Mesenchymal stem cell (in vitro differentiated cells and primary cell): ENCODE measurements around the gene CAMTA1.
A peak's percentile ranks its signal among the peaks of the same experiment; 100 is the strongest.

Experiments
- DNase-seq: peaks from one replicate; pipeline ENCODE4 v3.0.0-alpha.2; 2013
- H2AFZ ChIP-seq: one replicate; pipeline ENCODE4 v1.6.1; 2013; ENCODE audit warnings: low read depth, mild to moderate bottlenecking, control low read depth, inconsistent platforms, low read length, moderate library complexity
- H2AK5ac ChIP-seq: 2 replicates; pipeline ENCODE4 v1.6.1; 2013; ENCODE audit warnings: low read length, moderate library complexity, mild to moderate bottlenecking, inconsistent platforms; ENCODE audit not compliant: severe bottlenecking
- H2BK120ac ChIP-seq: one replicate; pipeline ENCODE4 v1.6.1; 2013; ENCODE audit warnings: low read depth, mild to moderate bottlenecking, inconsistent platforms, low read length, moderate library complexity
- H2BK12ac ChIP-seq, 2 experiments: one replicate each; pipeline ENCODE4 v1.6.1; 2013; ENCODE audit warnings: inconsistent platforms in 2 of 2, low read length in 2 of 2, mild to moderate bottlenecking in 2 of 2, moderate library complexity in 2 of 2, control low read depth in 1 of 2
- H2BK15ac ChIP-seq: one replicate; pipeline ENCODE4 v1.6.1; 2013; ENCODE audit warnings: mild to moderate bottlenecking, low read depth, inconsistent platforms; ENCODE audit not compliant: poor library complexity, severe bottlenecking
- H2BK5ac ChIP-seq: 2 replicates; pipeline ENCODE4 v1.6.1; 2013; ENCODE audit warnings: low read depth, mild to moderate bottlenecking, low read length, control low read depth, inconsistent platforms; ENCODE audit not compliant: poor library complexity, severe bottlenecking
- H3K14ac ChIP-seq, 2 experiments: one replicate each; pipeline ENCODE4 v1.6.1; 2013; ENCODE audit warnings: inconsistent platforms in 2 of 2, low read length in 2 of 2, control low read depth in 1 of 2, mild to moderate bottlenecking in 1 of 2, moderate library complexity in 1 of 2
- H3K18ac ChIP-seq, 2 experiments: one replicate each; pipeline ENCODE4 v1.6.1; 2013; ENCODE audit warnings: inconsistent platforms in 2 of 2, low read length in 2 of 2, control low read depth in 1 of 2, low read depth in 1 of 2, mild to moderate bottlenecking in 1 of 2
- H3K23ac ChIP-seq, 2 experiments: one replicate each; pipeline ENCODE4 v1.6.1; 2013; ENCODE audit warnings: inconsistent platforms in 2 of 2, low read length in 2 of 2, mild to moderate bottlenecking in 2 of 2, moderate library complexity in 2 of 2, control low read depth in 1 of 2
- H3K27ac ChIP-seq: 2 replicates; pipeline ENCODE4 v1.5.1; 2013; ENCODE audit warnings: mild to moderate bottlenecking, moderate library complexity, low read length, control low read depth, inconsistent platforms; ENCODE audit not compliant: poor library complexity, severe bottlenecking
- H3K27me3 ChIP-seq, 2 experiments: 2 replicates each; pipeline versions ENCODE4 v1.6.1 to v1.7.0; 2013; ENCODE audit warnings: low read length in 2 of 2, mild to moderate bottlenecking in 2 of 2, moderate library complexity in 2 of 2, control low read depth in 1 of 2, inconsistent platforms in 1 of 2; ENCODE audit not compliant: control insufficient read depth in 1 of 2, insufficient read depth in 1 of 2
- H3K36me3 ChIP-seq, 2 experiments: 2 replicates each; pipeline versions ENCODE4 v1.6.1 to v1.7.0; 2013; ENCODE audit warnings: low read length in 2 of 2, control low read depth in 1 of 2, inconsistent platforms in 1 of 2, low read depth in 1 of 2, mild to moderate bottlenecking in 1 of 2; ENCODE audit not compliant: insufficient read depth in 2 of 2, control insufficient read depth in 1 of 2
- H3K4ac ChIP-seq, 2 experiments: one replicate each; pipeline ENCODE4 v1.6.1; 2013; ENCODE audit warnings: inconsistent platforms in 2 of 2, low read length in 2 of 2, mild to moderate bottlenecking in 2 of 2, moderate library complexity in 2 of 2, control low read depth in 1 of 2, low read depth in 1 of 2
- H3K4me1 ChIP-seq: 2 replicates; pipeline ENCODE4 v1.6.1; 2013; ENCODE audit warnings: low read depth, low read length, control low read depth; ENCODE audit not compliant: control insufficient read depth, insufficient read depth
- H3K4me2 ChIP-seq: 2 replicates; pipeline ENCODE4 v1.6.1; 2013; ENCODE audit warnings: low read length, mild to moderate bottlenecking, inconsistent platforms; ENCODE audit not compliant: poor library complexity, severe bottlenecking
- H3K4me3 ChIP-seq, 2 experiments: 2 replicates each; pipeline versions ENCODE4 v1.5.1 to v1.7.0; 2013; ENCODE audit warnings: low read length in 2 of 2, mild to moderate bottlenecking in 2 of 2, control low read depth in 1 of 2, low read depth in 1 of 2; ENCODE audit not compliant: insufficient read depth in 1 of 2
- H3K79me1 ChIP-seq: replicated peaks from 2 replicates; pipeline ENCODE4 v1.6.1; 2013; ENCODE audit warnings: mild to moderate bottlenecking, control low read depth, low read length, inconsistent platforms; ENCODE audit not compliant: poor library complexity, severe bottlenecking
- H3K9ac ChIP-seq: 2 replicates; pipeline ENCODE4 v1.7.0; 2013; ENCODE audit warnings: mild to moderate bottlenecking, low read length, moderate library complexity
- H3K9me3 ChIP-seq: 2 replicates; pipeline ENCODE4 v1.7.0; 2013; ENCODE audit warnings: mild to moderate bottlenecking, low read length; ENCODE audit not compliant: control insufficient read depth
- H4K8ac ChIP-seq: one replicate; pipeline ENCODE4 v1.6.1; 2013; ENCODE audit warnings: inconsistent platforms, mild to moderate bottlenecking, low read length, moderate library complexity
- H4K91ac ChIP-seq: one replicate; pipeline ENCODE4 v1.6.1; 2013; ENCODE audit warnings: mild to moderate bottlenecking, low read length, inconsistent platforms
- WGBS: methylation state at CpG from one replicate; pipeline ENCODE4 v1.1.7; 2013; ENCODE audit warnings: mixed read lengths; 5-methylcytosine and 5-hydroxymethylcytosine counted together

Gene CAMTA1

DNA sequence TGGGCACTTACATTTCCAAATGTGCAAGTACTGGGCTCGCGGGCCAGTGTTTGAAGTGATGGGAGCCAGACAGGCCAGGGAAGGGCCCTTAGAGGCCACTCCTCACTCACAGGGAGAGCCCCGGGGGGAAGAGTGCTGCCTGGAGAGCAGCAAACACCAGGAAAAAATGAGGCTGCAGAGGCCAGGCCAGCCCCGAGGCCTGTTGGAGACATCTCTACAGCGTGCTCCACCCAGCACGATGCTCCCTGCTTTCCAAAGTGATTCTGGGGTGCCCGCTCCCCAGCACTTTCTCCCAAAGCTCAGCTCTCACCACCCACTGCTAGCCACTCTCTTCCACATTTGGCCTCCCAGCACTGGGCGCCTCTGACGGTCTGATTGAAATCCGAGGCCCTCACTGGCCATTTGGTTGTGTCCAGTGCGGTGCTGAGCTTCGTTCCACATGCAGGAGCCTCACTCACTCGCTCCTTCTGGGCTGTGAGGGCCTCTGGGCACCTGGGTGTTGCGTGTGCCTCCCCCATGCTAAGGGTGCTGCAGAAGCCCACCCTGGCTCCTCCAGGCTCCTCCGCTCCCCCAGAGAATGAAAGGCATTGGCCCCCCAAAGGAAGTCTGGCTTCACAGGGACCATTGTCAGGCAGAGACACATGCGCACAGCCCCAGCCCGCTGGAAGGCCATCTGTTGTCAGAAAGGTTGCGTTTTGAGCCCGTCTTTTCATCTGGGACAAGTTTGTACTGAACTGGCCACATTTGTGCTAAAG lies 600.4 kb downstream of the CAMTA1 start:
- no peak overlapping the region for H2BK5ac ChIP-seq
- H3K9ac ChIP-seq: no peak overlapping the region
- H3K36me3 ChIP-seq: no peaks in the 10 kb centered on the region
- no peak overlapping the region for H3K27ac ChIP-seq
- no peak overlapping the region for H2BK12ac ChIP-seq
- H2BK120ac ChIP-seq: no peak overlapping the region
- no peak overlapping the region for H3K4ac ChIP-seq
- no peak overlapping the region for H3K14ac ChIP-seq
- H3K23ac ChIP-seq: no peak overlapping the region
- H3K27me3 ChIP-seq: peaks cover 0 to 12% of the 10 kb centered on the region in 2 experiments
- no peak overlapping the region for H3K4me2 ChIP-seq
- H3K79me1 ChIP-seq: no peaks in the 10 kb centered on the region
- H2AK5ac ChIP-seq: no peak overlapping the region
- H3K4me1 ChIP-seq: peaks cover 24% of the 10 kb centered on the region
- H3K4me3 ChIP-seq: no peak overlapping the region
- no peak overlapping the region for H2AFZ ChIP-seq
- no peak for DNase-seq
- H2BK15ac ChIP-seq: no peak overlapping the region
- 86% methylated on average over 19 of the region's 19 CpGs for WGBS
- peak overlapping the region; percentile 37 for H4K91ac ChIP-seq
- no peak overlapping the region for H3K18ac ChIP-seq
- H4K8ac ChIP-seq: no peak overlapping the region
- no peaks in the 10 kb centered on the region for H3K9me3 ChIP-seq

DNA sequence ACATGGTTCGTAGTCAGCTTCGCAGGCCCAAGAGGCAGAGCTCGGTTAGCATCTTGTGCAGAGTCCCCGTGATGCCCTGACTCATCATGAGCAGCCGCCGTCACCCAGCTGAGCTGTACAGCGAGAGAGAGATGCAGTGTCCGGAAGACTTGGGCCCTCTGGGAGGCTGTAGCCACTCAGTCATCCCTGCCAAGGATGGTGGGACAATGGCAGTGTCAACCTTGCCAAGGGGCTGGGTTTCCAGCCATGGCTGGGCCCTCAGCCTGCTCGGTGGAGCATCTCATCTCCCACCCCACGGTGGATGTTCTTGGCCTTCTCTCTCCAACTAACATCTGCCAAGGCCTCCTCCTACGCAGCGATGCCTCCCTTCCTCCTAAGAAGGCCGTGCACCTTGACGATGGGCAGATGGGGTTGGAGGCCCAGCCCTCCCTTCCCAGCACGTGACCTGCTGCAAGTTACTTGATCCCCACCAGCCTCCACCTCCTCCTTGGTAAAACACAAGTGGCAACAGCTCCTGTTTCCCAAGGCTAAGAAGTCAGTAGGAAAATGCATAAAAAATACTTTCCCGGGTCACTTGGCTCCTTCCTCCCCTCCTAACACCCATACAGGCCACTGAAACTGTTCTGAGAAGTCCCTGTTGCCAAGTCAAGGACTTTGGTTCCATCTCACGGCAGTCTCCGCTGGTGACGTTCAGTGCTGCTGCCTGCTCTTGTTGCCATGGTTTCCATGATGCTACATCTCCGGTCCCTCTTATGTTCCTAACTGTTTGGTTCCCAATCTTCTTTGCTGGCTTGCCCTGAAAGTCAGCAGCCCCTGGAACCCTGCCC lies 601.2 kb downstream of the CAMTA1 start:
- no peak overlapping the region for H2BK120ac ChIP-seq
- no peak overlapping the region for H3K4me2 ChIP-seq
- no peak overlapping the region for H3K9ac ChIP-seq
- no peaks in the 10 kb centered on the region for H3K9me3 ChIP-seq
- H2AK5ac ChIP-seq: no peak overlapping the region
- H3K4me1 ChIP-seq: peaks cover 24% of the 10 kb centered on the region
- peaks cover 0 to 12% of the 10 kb centered on the region in 2 experiments for H3K27me3 ChIP-seq
- no peak overlapping the region for H3K4ac ChIP-seq
- no peak overlapping the region for H4K91ac ChIP-seq
- H4K8ac ChIP-seq: no peak overlapping the region
- no peak overlapping the region for H2BK15ac ChIP-seq
- H3K36me3 ChIP-seq: no peaks in the 10 kb centered on the region
- no peak overlapping the region for H3K23ac ChIP-seq
- no peak overlapping the region for H2BK5ac ChIP-seq
- 90% methylated on average over 20 of the region's 20 CpGs for WGBS
- H3K18ac ChIP-seq: no peak overlapping the region
- H3K27ac ChIP-seq: no peak overlapping the region
- no peak for DNase-seq
- H2AFZ ChIP-seq: no peak overlapping the region
- H3K4me3 ChIP-seq: no peak overlapping the region
- H2BK12ac ChIP-seq: no peak overlapping the region
- no peaks in the 10 kb centered on the region for H3K79me1 ChIP-seq
- H3K14ac ChIP-seq: no peak overlapping the region

DNA sequence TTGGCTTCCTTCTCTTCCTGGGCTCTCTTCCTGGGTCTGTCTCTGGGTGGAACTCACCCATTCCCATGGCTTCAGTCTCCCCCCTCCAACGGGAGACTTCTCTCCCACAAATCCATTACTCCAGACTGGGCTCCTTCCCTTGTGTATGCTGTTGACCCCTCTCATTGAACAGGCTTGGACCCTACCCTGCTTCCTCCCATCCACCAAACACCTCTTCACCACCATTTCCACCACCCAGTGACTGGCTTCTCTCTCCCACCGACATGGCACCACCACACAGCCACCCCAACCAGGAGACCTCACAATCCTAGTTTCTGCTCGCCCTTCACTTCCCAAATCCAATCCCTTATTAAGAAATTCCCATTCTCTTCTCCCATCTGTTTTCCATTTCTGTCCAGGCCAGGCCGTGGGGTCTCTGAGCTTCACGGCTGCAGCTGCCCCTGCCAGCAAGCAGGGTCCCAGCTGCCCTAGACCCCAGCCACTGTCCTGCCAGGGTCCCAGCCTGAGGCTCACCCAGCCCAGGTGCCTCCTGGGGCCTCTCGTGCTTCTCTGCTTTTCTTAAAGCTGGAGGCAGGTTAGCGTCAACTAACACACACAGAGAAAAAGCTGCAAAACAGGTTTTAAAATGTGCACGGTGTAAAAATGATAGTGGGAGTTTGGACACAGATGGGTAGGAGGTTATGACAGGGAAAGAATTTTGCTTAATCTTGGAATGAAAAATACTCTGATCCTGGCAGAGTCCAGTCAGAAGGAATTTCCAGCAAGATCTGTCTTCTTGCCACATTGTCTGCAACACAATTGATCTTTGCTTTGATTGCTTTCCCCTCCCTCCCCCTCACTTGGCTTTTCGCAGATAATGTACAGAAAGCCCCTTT lies 602.0 kb downstream of the CAMTA1 start:
- no peak for DNase-seq
- H3K4me2 ChIP-seq: no peak overlapping the region
- H2BK120ac ChIP-seq: no peak overlapping the region
- H3K4me1 ChIP-seq: peaks cover 24% of the 10 kb centered on the region
- H3K79me1 ChIP-seq: no peaks in the 10 kb centered on the region
- no peak overlapping the region for H3K4me3 ChIP-seq
- H3K27ac ChIP-seq: no peak overlapping the region
- no peaks in the 10 kb centered on the region for H3K9me3 ChIP-seq
- H2AFZ ChIP-seq: no peak overlapping the region
- no peak overlapping the region for H3K14ac ChIP-seq
- no peak overlapping the region for H2BK12ac ChIP-seq
- WGBS: 96% methylated on average over 8 of the region's 9 CpGs
- no peak overlapping the region for H4K91ac ChIP-seq
- no peak overlapping the region for H3K4ac ChIP-seq
- H2BK5ac ChIP-seq: no peak overlapping the region
- no peak overlapping the region for H3K18ac ChIP-seq
- H2AK5ac ChIP-seq: no peak overlapping the region
- H2BK15ac ChIP-seq: no peak overlapping the region
- no peak overlapping the region for H3K23ac ChIP-seq
- no peak overlapping the region for H3K9ac ChIP-seq
- H3K36me3 ChIP-seq: no peaks in the 10 kb centered on the region
- H4K8ac ChIP-seq: no peak overlapping the region
- H3K27me3 ChIP-seq: peaks cover 0 to 9% of the 10 kb centered on the region in 2 experiments

DNA sequence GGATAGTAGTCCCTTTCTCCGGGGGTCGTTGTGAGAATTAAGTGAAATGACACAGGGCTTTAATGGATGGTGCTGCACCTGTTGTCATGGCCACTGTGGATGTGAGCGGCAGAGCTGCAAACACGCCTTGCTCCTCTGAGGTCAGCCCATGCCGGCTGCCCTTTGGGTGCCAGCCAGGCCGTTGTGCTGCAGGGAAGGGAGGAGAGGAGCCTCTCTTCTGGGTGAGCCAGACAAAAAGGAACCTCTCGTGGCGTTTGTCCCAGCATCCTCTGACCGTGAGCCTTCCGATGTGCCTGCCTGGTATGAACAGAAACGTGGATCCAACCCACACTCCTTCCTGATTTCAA lies 602.9 kb downstream of the CAMTA1 start:
- H3K4me1 ChIP-seq: peaks cover 25% of the 10 kb centered on the region
- DNase-seq: no peak
- no peak overlapping the region for H3K9ac ChIP-seq
- no peak overlapping the region for H2BK120ac ChIP-seq
- no peaks in the 10 kb centered on the region for H3K79me1 ChIP-seq
- no peak overlapping the region for H4K8ac ChIP-seq
- no peak overlapping the region for H2BK5ac ChIP-seq
- no peak overlapping the region for H3K27ac ChIP-seq
- no peak overlapping the region for H3K23ac ChIP-seq
- no peak overlapping the region for H3K4ac ChIP-seq
- H2AK5ac ChIP-seq: no peak overlapping the region
- no peak overlapping the region for H3K4me3 ChIP-seq
- H2BK12ac ChIP-seq: no peak overlapping the region
- H3K36me3 ChIP-seq: no peaks in the 10 kb centered on the region
- H3K18ac ChIP-seq: no peak overlapping the region
- no peak overlapping the region for H2BK15ac ChIP-seq
- H3K9me3 ChIP-seq: no peaks in the 10 kb centered on the region
- 96% methylated on average over 11 of the region's 11 CpGs for WGBS
- no peak overlapping the region for H3K4me2 ChIP-seq
- no peak overlapping the region for H4K91ac ChIP-seq
- H3K14ac ChIP-seq: no peak overlapping the region
- H2AFZ ChIP-seq: no peak overlapping the region
- H3K27me3 ChIP-seq: peaks cover 0 to 6% of the 10 kb centered on the region in 2 experiments
